Thyroid gland (tissue), 4 donors: ENCODE data around the gene IGDCC3. TPM values are rescaled to one million over a fixed set of nuclear protein-coding genes. Genes with fewer than 3 reads are reported as not detected.

Source experiments
- DNase-seq, 2 donors: peaks; one replicate each; pipeline ENCODE4 v3.0.0-alpha.2; 2019
- H3K27ac ChIP-seq, 3 donors: fragments of 200-600 bp; sonication (generic); 1 replicate in 2 of 3; 2 replicates in 1 of 3; pipeline ENCODE4 v1.5.1; 2016 to 2019; ENCODE audit warnings: mild to moderate bottlenecking in 1 of 3, moderate library complexity in 1 of 3
- H3K27me3 ChIP-seq: fragments of 200-600 bp; sonication (generic); one replicate; pipeline ENCODE4 v1.5.1; 2019
- H3K36me3 ChIP-seq, 2 donors: fragments of 200-600 bp; sonication (generic); one replicate each; pipeline ENCODE4 v1.5.1; 2016 to 2019
- H3K4me1 ChIP-seq, 2 donors: fragments of 200-600 bp; sonication (generic); one replicate each; pipeline ENCODE4 v1.5.1; 2017 to 2019
- H3K4me3 ChIP-seq, 3 donors: fragments of 200-600 bp; sonication (generic); replicated peaks in 1 of 3; 1 replicate in 2 of 3; 2 replicates in 1 of 3; pipeline ENCODE4 v1.5.1; 2016; ENCODE audit warnings: mild to moderate bottlenecking in 1 of 3
- H3K9me3 ChIP-seq: fragments of 200-600 bp; sonication (generic); one replicate; pipeline ENCODE4 v1.5.1; 2017
- CTCF ChIP-seq, 6 experiments: fragments of 200-600 bp in 3 of 6; fragments of 450-650 bp in 3 of 6; sonication (generic) in 3 of 6; IDR thresholded peaks; one replicate each; pipeline ENCODE4 v1.5.1; 2016 to 2019; ENCODE audit warnings: antibody characterized with exemption in 6 of 6, mild to moderate bottlenecking in 2 of 6, inconsistent platforms in 1 of 6, moderate library complexity in 1 of 6
- POLR2A ChIP-seq, 2 donors: fragments of 450-650 bp; IDR thresholded peaks; one replicate each; pipeline ENCODE4 v1.6.1; 2017; ENCODE audit warnings: antibody characterized with exemption in 2 of 2, mild to moderate bottlenecking in 2 of 2, moderate library complexity in 1 of 2
- WGBS, 2 donors: methylation state at CpG; one replicate each; pipeline ENCODE4 v1.1.5; 2017; 5-methylcytosine and 5-hydroxymethylcytosine counted together
- intact Hi-C: fragments of 100-400 bp; cut with DNase I; formaldehyde crosslinking; loops from one replicate; pipeline ENCODE4 v1.15.1; 2023
- total RNA-seq, 4 donors: library from RNA; depleted of rRNA; stranded (reverse); fragments of >200 nt; gene quantifications; one replicate each; pipeline ENCODE4 v1.2.3, GENCODE V29; 2016

Gene IGDCC3
- total RNA-seq, 4 donors from 2014 or later = 0.22 to 1.5 (median 0.61) TPM

- Histone ChIP-seq H3K27me3 (no peaks in the 10 kb centered on the region), H3K4me3 (no peak overlapping the region), H3K4me1 (peaks cover 9 to 16% of the 10 kb centered on the region in 2 donors), H3K27ac (no peak overlapping the region), H3K36me3 (no peaks in the 10 kb centered on the region), H3K9me3 (no peaks in the 10 kb centered on the region)
- no peak for DNase-seq
- WGBS, 2 donors = 84 to 88% methylated on average over 5 to 6 of the region's 6 CpGs
- TF ChIP-seq POLR2A (IDR thresholded peaks at IDR 0.05) (no peak), CTCF (IDR thresholded peaks at IDR 0.05) (no peak)
- intact Hi-C loops = no loop called here
Observed at GRCh38 chr15:65386376-65386775, 8.6 kb upstream of the IGDCC3 start.

GRCh38 chr15:65385870-65386258 is 8.1 kb upstream of the IGDCC3 start:
- DNase-seq = no peak
- TF ChIP-seq CTCF (IDR thresholded peaks at IDR 0.05) (no peak), POLR2A (IDR thresholded peaks at IDR 0.05) (no peak)
- intact Hi-C loops = loop anchor here (2.0 kb wide), 1 partner anchor 69 kb away; no protein-coding TSS in a partner anchor
- Histone ChIP-seq H3K27ac (no peak overlapping the region), H3K27me3 (no peaks in the 10 kb centered on the region), H3K9me3 (no peaks in the 10 kb centered on the region), H3K36me3 (no peaks in the 10 kb centered on the region), H3K4me1 (peaks cover 9 to 16% of the 10 kb centered on the region in 2 donors), H3K4me3 (no peak overlapping the region)
- 25 to 56% methylated on average over 6 to 10 of the region's 10 CpGs for WGBS, 2 donors

- Histone ChIP-seq H3K27ac (peak overlapping the region in 2 of 3 donors; percentile 16 to 38), H3K36me3 (no peaks in the 10 kb centered on the region), H3K27me3 (no peaks in the 10 kb centered on the region), H3K4me3 (peak overlapping the region in 1 of 3 donors; percentile 12), H3K4me1 (peaks cover 9 to 16% of the 10 kb centered on the region in 2 donors), H3K9me3 (no peaks in the 10 kb centered on the region)
- WGBS, 2 donors = 18 to 22% methylated on average over 25 to 27 of the region's 43 CpGs
- peak; percentile 66 to 93 (median 90) for TF ChIP-seq CTCF (IDR thresholded peaks at IDR 0.05)
- no peak for TF ChIP-seq POLR2A (IDR thresholded peaks at IDR 0.05)
- DNase-seq = peak; percentile 87 to 89
- intact Hi-C loops = loop anchor here (2.0 kb wide), 1 partner anchor 68 kb away; no protein-coding TSS in a partner anchor
Observed at GRCh38 chr15:65384895-65385869, 7.4 kb upstream of the IGDCC3 start.

GRCh38 chr15:65384505-65384894 is 6.7 kb upstream of the IGDCC3 start:
- H3K27me3 ChIP-seq = no peaks in the 10 kb centered on the region
- H3K4me3 ChIP-seq = no peak overlapping the region
- H3K9me3 ChIP-seq = no peaks in the 10 kb centered on the region
- 57 to 62% methylated on average over 4 of the region's 4 CpGs for WGBS, 2 donors
- DNase-seq = no peak
- H3K36me3 ChIP-seq = no peaks in the 10 kb centered on the region
- H3K4me1 ChIP-seq = peaks cover 9 to 16% of the 10 kb centered on the region in 2 donors
- TF ChIP-seq POLR2A (IDR thresholded peaks at IDR 0.05) = no peak
- TF ChIP-seq CTCF (IDR thresholded peaks at IDR 0.05) = no peak
- intact Hi-C loops = loop anchor here (2.0 kb wide), 1 partner anchor 68 kb away; no protein-coding TSS in a partner anchor
- peak overlapping the region in 2 of 3 donors; percentile 16 to 38 for H3K27ac ChIP-seq

- intact Hi-C loops = loop anchor here (2.0 kb wide), 1 partner anchor 67 kb away; no protein-coding TSS in a partner anchor
Observed at GRCh38 chr15:65383991-65384390, 6.2 kb upstream of the IGDCC3 start.

More at GRCh38 chr15:65383991-65384390, 6.2 kb upstream of the IGDCC3 start:
- Histone ChIP-seq H3K4me1 (peaks cover 9 to 16% of the 10 kb centered on the region in 2 donors), H3K27me3 (no peaks in the 10 kb centered on the region), H3K4me3 (no peak overlapping the region), H3K27ac (no peak overlapping the region), H3K9me3 (no peaks in the 10 kb centered on the region), H3K36me3 (no peaks in the 10 kb centered on the region)
- DNase-seq = no peak
- 93 to 100% methylated on average over 2 to 3 of the region's 6 CpGs for WGBS, 2 donors
- TF ChIP-seq CTCF (IDR thresholded peaks at IDR 0.05) (no peak), POLR2A (IDR thresholded peaks at IDR 0.05) (no peak)
